NCI-H2227 (cell line): ENCODE data around the gene FGF3.

ENCODE experiments used
- DNase-seq: peaks from one replicate; lab custom pipeline; 2025; ENCODE audit not compliant: unreplicated experiment; lab: John Stamatoyannopoulos, UW

FGF3 gene

DNA sequence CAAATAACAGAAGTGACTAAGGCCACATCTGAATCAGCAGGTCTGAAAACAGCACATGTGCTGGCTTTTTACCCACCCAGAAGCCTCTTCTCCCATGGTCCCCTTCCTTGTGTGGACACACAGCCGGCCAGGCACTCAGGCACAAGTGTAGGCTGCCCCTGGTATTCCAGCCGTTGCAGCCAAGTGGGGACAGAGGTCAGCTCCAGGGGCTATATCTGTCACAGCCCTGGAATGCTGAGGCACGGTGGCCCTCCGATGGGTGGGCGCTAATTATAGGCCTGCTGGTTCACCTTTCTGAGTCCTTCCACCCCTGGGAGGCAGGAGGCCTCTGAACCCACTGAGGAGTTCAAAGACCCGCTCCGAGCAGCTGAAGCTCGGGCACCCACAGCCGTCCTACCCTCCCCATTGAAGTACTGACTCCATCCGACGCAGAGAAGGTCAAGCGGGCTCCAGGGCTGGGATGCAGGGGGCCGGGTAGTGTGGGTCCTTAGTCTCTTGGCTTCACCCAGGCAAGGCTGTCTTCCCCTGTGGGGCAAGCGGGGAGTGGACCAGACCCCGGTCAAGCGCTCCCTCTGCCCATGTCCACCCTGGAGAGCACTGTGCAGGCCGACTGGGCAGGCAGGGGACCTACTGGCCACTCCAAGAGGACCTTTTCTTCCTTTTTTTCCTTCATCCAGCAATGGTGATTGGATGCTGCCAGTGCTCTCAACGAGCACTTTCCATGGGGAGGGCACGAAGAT is 14.3 kb downstream of the FGF3 start:
- no peak for DNase-seq

DNA sequence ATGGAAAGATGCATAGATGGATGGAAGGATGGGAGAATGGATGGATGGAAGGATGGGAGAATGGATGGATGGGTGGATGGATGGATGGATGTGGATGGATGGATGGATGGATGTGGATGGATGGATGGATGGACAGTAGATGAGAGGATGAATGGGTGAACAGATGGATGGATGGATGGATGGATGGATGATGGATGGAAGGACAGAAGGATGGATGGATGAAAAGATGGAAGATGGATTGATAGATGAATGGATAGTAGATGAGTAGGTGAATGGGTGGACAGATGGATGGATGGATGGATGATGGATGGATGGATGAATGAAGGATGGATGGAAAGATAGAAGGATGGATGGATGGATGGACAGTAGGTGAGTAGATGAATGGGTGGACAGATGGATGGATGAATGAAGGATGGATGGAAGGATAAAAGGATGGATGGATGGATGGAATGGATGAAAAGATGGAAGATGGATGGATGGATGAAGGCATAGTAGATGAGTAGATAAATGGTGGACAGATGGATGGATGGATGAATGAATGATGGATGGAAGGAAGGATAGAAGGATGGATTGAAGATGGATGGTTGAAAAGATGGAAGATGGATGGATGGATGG is 15.5 kb downstream of the FGF3 start:
- no peak for DNase-seq

DNA sequence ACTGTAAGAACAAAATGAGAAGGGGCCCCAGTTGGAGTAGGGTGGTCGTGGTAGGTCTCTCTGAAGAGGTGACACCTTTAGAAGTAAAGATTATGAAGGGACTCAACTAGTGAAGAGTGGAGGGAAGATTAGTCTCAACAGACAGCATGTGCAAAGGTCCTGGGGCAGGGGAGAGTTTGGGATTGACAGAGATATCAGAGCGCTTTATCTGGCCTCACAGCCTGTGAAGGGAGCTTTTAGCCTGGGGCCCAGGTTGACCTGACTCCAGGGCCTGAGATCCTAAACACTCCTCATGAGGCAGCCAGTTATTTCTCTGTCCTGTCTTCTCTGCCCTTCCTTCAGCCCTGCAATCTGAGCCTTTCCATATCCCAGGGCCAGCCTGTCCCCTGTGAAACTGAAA is 16.2 kb downstream of the FGF3 start:
- no peak for DNase-seq

DNA sequence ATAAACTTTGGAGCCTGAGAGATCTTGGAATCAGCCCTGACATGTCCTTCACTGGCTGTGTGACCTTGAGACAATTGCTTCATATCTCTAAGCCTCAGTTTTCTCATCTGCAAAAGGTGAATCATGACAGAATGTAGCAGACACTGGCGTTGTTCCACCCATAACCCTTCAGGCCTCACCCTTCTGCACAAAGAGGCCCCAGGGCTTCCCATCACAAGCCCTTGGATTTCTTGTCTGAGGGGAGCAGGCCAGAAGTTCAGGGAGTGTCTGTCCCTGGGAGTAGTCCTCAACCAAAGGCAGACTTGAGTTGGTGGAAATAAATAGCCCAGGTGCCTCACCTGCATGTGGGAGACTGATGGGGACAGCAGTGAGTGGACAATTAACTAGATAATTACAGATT is 16.6 kb downstream of the FGF3 start:
- DNase-seq: no peak

DNA sequence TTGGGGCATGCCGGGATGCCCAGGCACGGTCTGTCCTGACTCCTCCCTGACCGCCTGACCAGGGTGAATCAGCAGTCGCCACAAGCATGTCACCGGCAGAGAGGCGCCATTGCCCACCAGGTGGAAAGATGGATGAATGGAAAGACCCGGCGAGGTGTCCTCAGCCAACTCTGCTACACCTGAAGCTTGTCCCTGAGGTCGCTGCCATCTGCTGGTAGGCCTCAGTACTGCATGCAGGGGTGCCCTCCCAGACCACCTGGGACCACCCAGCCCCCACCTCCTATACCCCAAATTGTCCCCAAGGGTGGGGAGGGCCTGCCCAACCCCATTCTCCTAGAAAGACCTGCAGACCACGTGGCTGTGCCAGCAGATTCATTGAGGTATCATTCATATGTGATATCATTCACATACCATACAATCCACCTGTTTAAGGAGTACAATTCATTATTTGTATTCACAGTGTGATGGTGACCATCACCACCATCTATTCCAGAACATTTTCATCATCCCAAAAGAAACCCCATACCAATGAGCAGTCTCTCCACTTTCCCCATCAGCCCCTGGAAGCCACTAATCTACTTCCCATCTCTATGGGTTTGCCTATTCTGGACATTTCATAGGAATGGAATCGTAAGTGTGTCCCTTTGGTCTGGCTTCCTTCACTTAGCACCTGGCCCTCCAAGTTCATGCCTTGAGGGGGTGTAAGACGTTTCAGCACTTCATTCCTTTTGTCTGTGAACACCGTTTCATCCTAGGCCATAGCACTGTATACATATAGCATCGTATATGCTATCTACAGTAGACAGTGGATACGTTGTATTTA is 17.5 kb downstream of the FGF3 start:
- DNase-seq: peak; percentile 56

DNA sequence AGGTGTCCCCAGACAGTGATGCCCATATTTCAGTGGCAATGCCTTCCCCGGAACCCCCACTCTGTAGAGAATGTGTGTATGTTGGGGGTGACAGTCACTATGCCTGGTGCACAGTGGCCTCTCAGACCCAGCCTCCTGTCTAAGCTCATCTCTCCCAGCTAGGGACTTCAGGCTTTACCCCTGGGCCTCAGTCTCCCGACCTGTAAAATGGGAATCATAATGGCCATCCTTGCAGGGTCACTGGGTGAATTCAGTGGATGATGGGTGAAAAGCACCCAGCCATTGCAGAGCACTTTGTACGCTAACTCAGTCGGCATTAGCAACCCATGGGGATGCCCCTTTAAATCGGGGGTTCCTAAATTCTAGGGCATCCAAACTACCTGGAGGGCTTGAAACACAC is 18.9 kb downstream of the FGF3 start:
- no peak for DNase-seq

DNA sequence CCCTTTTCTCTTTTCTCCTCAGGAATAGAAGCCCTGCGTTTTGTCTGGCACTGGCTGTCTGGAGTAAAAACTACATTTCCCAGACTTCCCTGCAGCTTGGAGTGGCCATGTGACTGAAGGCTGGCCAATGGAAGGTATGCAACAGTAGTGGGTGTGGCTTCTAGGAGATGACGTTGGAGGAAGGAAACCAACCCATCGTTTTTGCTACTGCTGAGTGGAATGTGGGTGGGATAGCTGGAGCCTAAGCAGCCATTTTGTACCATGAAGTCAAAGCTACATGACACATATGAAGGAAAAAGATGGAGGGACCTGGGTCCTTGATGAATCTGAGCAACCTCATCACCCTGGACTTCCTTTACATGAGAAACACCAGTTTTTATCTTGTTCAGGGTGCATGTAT is 19.6 kb downstream of the FGF3 start:
- DNase-seq: peak; percentile 33

DNA sequence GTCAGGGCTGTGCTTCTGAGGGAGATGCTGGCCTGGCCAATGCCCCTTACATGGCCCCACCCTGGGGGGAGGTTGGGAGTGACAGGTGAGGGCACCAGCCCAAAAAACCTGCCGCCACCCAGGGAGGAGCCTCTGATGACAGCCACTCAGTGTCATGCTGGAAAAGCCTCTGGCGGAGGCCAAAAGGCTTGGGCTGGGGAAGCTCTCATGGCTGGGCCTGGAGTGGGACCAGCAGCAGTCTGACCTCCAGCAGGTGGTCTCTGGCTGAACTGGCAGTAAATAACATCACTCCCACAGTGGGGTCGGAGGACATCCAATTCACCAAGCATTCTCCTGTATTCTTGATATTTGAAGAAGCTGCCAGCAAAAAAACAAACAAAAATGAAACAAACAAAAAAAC is 20.1 kb downstream of the FGF3 start:
- no peak for DNase-seq

DNA sequence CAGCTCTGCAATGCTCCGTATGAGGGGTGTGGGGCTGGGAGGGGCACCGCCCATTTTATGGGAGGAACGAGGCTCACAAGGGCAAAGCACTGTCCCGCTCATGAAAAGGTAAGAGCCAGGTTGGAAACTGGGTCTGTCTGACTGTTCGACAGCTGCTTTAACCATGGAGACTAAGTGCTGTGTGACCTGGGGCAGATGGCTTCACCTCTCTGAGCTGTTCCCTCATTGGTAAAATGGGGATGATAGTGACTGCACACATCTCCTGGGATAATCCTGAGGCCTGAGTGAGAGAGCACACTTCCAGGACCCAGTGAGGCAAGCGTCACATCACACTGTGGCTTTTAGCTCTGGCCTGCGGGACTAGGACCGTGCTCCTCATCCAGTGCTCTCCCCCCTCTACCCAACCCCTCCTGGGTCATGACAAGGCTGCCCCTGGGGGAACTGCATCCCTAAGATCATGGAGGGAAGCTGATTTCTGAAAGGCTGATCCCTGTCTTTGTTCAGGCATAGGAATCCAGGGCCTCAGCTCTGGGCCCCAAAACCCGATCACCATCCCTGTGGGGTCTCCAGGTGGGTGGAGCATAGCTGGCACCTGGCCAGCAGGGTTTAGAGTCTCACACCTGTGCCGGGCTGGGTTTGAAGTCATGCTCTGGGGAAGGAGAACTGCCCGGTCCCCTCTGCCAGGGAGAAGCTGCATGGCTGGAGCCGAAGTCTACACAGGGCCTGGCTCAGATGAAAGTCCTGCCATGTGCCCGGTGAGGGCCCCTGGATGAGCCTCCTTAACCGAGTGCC is 21.3 kb downstream of the FGF3 start:
- no peak for DNase-seq

DNA sequence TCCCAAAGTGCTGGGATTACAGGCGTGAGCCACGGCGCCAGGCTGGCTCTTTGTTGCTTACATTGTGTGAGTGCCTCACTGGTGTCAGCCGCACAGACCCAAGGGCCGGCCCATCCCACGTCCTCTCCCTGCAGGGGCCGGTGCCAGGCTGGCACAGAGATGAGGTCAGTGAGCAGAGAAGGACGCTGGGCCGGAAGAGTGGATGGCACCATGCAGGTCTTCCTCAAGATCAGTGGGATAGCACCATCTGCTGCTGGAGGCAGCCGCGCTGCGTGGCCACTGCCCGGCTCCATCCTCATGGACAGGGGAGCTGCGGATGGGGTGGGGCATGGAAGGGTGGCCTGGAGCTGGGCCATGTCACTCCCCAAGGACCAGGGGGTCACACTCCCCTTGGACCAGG is 22.1 kb downstream of the FGF3 start:
- DNase-seq: no peak

DNA sequence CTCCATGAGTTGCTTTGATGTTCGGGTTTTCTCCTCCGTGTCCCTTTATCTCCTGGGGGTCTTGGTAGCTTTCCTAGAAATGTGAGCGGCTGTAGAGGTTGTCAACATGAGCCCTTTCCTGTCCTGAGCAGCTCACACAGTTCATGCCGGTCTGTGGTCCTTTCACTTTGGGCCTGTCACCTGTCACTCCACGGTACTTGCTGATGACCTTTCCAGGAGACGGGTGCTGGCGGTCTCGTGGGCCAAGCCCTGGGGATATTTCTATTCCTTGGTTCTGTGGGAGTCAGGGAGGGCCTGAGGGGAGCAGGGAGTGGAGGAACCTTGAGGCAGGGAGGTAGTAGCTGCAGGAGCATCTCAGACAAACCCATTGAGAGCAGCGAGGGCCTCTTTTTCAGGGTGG is 23.2 kb downstream of the FGF3 start:
- DNase-seq: no peak

DNA sequence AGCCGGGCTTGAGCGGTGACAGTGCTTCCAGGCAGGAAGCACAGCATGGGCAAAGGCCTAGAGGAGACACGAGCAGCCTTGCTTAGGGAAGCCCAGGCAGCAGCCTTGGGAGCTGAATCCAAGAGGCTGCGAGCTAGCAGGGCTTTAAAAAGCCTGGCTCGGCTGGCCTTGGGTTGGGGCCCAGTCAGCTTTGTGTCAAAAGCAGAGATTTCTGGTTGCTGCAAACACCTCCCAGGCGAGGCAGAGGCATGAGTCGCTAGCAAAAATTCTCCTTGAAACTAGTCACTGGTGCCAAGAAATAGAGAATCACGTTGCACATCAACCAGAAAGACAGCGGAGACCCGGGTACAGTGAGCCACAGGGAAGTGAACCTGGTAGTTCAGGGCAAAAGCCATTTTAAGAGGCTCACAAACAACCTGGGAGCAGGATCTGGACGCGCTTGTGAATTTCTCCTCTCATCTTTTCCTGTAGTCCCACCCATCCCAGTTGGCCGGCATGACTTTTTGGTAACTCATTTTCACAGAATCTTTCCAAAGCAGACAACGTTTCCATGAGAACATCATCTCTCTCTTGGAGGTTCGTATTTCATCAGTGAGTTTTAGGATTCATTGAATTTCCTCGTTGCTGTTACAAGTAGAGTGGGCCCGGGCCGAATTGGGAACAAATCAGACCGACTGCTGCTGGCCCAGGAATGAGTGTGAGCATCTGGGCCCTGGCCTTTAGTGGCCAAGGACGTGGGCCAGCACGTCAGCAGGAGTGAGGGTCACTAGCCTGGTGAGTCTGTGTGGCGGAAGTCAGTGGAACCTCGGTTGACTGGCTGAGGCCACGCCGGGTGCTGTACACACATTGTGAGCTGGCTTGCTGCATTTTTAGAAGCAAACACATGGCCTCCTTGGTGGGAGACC is 27.7 kb downstream of the FGF3 start:
- no peak for DNase-seq

DNA sequence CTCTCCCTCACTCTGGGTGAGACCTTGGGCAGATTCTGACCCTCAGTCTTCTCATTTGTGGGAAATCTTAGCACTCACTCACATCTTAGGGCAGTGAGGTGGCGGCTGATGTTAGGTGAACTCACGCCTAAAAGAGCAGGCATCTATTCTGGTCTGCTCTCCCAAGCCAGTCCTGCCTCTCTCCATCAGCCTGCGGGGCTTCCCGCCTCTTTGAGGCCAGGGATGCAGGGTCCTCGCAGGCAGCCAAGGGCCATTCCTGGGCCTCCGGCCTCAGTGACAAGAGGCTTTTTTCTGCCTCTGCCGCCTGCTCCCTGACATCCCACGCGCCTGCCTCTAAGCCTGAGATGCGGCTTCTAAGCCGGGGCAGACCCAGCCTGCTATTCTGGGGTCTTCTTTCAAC is 30.3 kb downstream of the FGF3 start:
- DNase-seq: no peak

DNA sequence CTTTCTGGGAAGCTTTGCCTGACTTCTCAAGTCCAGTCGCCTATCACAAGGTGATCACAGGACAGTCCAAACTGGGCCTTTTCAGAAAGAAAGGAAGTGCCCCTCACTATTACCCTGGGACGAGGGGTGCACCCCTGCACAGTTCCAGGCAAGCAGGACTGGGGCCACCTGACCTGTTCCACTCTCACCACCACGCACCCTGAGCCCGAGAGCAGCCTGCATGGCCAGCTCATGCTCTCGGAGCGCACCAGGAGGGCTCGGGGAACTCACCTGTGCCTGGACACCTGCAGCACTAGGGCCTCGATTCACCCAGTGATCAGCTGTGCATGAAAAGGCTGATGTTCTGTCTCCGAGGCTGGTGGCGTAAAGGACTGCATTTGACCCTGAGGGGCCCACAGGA is 31.3 kb downstream of the FGF3 start:
- no peak for DNase-seq

DNA sequence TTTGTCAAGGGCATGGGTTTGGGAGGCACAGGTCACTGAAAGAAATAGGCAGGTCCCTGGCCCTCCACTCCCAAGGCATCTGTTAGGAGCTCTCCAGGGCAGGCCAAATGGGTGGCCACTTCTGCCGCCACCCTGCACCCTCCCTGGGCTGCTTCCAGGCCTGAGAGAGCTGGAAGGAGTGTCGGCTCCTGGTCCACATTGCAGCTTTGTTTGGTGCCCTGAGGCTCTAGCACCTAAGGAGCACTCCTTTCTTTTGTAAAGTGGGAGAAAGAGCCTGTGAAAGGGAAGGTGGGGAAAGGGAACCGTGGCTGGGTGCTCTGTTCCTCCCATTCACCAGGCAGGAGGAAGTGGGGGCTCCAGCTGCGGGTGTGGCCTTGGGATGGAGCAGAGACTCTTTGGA is 31.8 kb downstream of the FGF3 start:
- no peak for DNase-seq

DNA sequence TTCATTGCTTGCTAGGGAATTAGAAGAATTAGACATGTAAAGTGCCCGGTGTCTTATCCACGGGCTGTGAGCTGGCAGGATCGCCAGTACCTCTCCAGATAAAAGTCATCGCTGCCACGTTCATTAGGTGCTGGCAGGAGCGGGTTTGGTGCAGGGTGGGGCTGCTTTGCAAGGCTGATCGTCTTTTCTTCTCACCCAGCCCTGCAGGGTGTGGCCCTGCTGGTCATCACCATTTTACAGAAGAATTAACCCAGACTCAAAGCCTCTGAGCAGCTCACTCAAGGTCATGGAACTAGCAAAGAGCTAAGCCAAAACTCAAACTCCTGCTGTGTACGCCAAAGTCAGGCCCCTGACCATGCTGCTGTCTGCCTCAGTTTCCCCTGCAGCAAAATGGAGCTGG is 38.0 kb downstream of the FGF3 start:
- DNase-seq: no peak

DNA sequence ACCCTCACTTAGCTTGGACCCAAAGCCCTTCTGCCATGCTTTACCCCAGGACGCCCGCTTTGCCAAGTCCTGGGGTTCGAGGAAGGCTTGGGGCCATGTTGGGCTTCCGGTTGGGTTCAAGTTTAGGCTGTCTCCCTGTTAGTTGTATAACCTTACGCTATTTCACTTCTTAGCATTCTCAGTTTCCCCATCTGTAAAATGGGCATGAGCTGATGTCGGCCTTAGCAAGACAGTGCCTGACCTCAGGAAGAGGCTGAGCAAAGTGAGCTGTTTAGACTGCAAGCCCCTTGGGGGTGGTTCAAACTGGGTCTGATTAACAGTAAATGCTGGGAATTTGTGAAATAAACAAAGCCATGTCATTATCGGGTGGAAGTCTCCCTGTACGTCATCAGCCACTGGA is 40.8 kb downstream of the FGF3 start:
- DNase-seq: no peak

DNA sequence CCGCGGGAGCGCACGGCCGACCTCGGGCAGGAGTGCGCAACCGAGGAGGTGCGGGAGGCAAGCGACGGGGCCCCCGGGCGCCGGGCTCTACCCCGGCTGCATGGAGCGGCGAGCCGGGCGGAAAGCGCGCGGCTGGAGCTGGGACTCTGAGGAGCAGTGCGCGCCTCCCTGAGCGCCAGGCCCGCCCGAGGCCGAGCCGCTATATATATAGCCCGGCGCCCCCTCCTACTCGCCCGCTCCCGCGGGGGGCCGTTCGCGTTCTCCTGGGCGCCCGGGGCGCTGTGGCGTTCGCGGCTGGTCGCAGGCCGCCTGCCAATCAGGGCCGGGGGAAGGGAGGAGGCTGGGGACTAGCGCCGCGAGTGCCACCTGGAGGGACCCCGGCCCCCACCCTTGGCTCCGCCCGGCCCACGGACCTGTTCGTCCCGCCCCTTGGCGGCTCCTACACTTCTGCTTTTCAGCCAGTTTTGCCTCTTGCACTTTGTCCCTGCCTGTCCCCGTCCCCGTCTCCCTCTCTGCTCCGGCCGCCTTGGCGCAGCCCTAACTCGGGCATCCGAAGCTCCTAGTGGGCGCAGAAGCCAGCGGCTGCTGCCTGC is 44.0 kb downstream of the FGF3 start, which contains the start of gene FGF4:
Gene FGF4, minus strand, starts transcription at position 179 of the 593 bp plus-strand sequence. CDS start 257 bp downstream, outside the sequence.
- DNase-seq: no peak

DNA sequence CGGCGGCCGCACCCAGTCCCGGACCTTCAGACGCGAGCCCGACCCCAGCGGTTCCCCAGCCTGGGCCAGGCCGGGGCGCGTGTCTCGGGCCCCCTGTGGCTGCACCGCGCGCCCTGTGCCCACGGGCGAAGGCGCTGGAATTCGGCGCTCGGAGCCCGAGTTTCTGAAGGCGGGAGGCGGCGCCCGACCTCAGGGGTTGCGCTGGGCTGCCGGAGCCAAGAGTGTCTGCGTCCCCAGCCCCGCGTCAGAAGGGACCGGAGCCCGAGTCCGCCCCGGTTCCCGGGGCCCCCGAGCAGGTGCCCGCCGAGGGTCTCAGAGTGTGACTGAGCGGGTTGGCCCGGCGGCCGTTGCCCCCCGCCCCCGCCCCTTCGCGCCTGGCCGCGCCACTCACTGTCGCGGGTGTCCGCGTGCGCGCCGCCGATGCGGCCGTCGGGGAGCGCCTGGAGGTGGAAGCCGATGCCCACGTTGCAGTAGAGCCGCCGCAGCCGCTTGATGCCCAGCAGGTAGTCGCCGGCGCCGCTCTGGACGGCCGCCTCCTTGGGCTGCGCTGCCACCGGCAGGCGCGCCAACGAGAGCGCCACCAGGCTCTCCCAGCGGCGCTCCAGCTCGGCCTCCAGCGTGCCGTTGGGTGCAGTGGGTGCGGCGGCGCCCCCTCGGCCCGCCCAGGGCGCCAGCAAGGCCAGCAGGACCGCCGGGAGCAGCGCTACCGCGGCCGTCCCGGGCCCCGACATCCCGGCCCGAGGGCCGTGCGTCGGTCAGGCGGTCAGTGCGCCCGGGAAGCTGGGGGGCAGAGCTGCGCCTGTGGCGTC is 44.7 kb downstream of the FGF3 start:
- DNase-seq: peak; percentile 12
